Neural cell (in vitro differentiated cells): ENCODE data around the gene DGKD. TPM values are rescaled to one million over a fixed set of nuclear protein-coding genes. Genes with fewer than 3 reads are reported as not detected.

ENCODE experiments used
- H2AFZ ChIP-seq: fragments of 200-600, 300-800 bp; sonication (generic), shearing (Covaris generic); 2 replicates; pipeline ENCODE4 v1.6.0; 2014; ENCODE audit warnings: low read depth, mild to moderate bottlenecking, antibody characterized with exemption, low read length, moderate library complexity
- H3F3A ChIP-seq: fragments of 200-600 bp; shearing (Covaris generic); 2 replicates; pipeline ENCODE4 v1.6.1; 2016; ENCODE audit warnings: mild to moderate bottlenecking, moderate library complexity, mixed read lengths, antibody characterized with exemption, low read length; ENCODE audit not compliant: insufficient read depth, poor library complexity, severe bottlenecking
- H3K27ac ChIP-seq: fragments of 200-600, 300-800 bp; sonication (generic), shearing (Covaris generic); 2 replicates; pipeline ENCODE4 v1.5.1; 2014; ENCODE audit warnings: mild to moderate bottlenecking, low read length, moderate library complexity
- H3K27me3 ChIP-seq: fragments of 300-800, 200-600 bp; sonication (generic), shearing (Covaris generic); 2 replicates; pipeline ENCODE4 v1.6.0; 2014; ENCODE audit warnings: mild to moderate bottlenecking, low read depth, low read length, moderate library complexity; ENCODE audit not compliant: insufficient read depth
- H3K36me3 ChIP-seq: fragments of 300-800, 200-600 bp; sonication (generic), shearing (Covaris generic); 2 replicates; pipeline ENCODE4 v1.5.1; 2014; ENCODE audit warnings: mild to moderate bottlenecking, antibody characterized with exemption, low read length, moderate library complexity; ENCODE audit not compliant: insufficient read depth
- H3K4me2 ChIP-seq: fragments of 300-800, 200-600 bp; sonication (generic), shearing (Covaris generic); 2 replicates; pipeline ENCODE4 v1.6.0; 2014; ENCODE audit warnings: mild to moderate bottlenecking, low read length
- H3K4me3 ChIP-seq: fragments of 300-800, 200-600 bp; sonication (generic), shearing (Covaris generic); 2 replicates; pipeline ENCODE4 v1.5.1; 2014; ENCODE audit warnings: mild to moderate bottlenecking, low read length, moderate library complexity
- H3K79me2 ChIP-seq: fragments of 200-600 bp; shearing (Covaris generic); replicated peaks from 2 replicates; pipeline ENCODE4 v1.6.0; 2014; ENCODE audit warnings: mild to moderate bottlenecking, low read length, moderate library complexity; ENCODE audit not compliant: insufficient read depth
- H3K9ac ChIP-seq: fragments of 300-800, 200-600 bp; sonication (generic), shearing (Covaris generic); 2 replicates; pipeline ENCODE4 v1.6.1; 2016; ENCODE audit warnings: mild to moderate bottlenecking, low read length, mixed read lengths
- H3K9me2 ChIP-seq: fragments of 200-600 bp; shearing (Covaris generic); 2 replicates; pipeline ENCODE4 v1.6.1; 2016; ENCODE audit warnings: mild to moderate bottlenecking, low read length, mixed read lengths; ENCODE audit not compliant: insufficient read depth
- H3K9me3 ChIP-seq: fragments of 200-600, 300-800 bp; sonication (generic), shearing (Covaris generic); 2 replicates; pipeline ENCODE4 v1.6.1; 2016; ENCODE audit warnings: mild to moderate bottlenecking, mixed run types, low read length, moderate library complexity, mixed read lengths
- H4K20me1 ChIP-seq: fragments of 200-600 bp; shearing (Covaris generic); 2 replicates; pipeline ENCODE4 v1.6.1; 2016; ENCODE audit warnings: mild to moderate bottlenecking, mixed run types; ENCODE audit not compliant: insufficient read depth
- CTCF ChIP-seq: fragments of 450-650 bp; IDR thresholded peaks from 2 replicates; pipeline ENCODE4 v1.5.1; 2014; ENCODE audit warnings: antibody characterized with exemption, mild to moderate bottlenecking, moderate library complexity; ENCODE audit not compliant: poor library complexity, severe bottlenecking
- EP300 ChIP-seq: fragments of 450-650 bp; conservative IDR thresholded peaks from 2 replicates; pipeline ENCODE4 v1.6.1; 2014; ENCODE audit warnings: antibody characterized with exemption, mild to moderate bottlenecking, moderate library complexity; ENCODE audit not compliant: poor library complexity, severe bottlenecking
- EZH2 ChIP-seq: fragments of 200-600, 300-800 bp; shearing (Covaris generic), sonication (generic); IDR thresholded peaks from 2 replicates; pipeline ENCODE4 v1.6.1; 2014; ENCODE audit warnings: antibody characterized with exemption, low read length, borderline replicate concordance, mild to moderate bottlenecking; ENCODE audit not compliant: insufficient read depth, poor library complexity, severe bottlenecking
- MXI1 ChIP-seq: fragments of 450-650 bp; conservative IDR thresholded peaks from 2 replicates; pipeline ENCODE4 v1.6.1; 2014; ENCODE audit warnings: antibody characterized with exemption, mild to moderate bottlenecking; ENCODE audit not compliant: poor library complexity, severe bottlenecking
- POLR2AphosphoS5 ChIP-seq: IDR thresholded peaks from 2 replicates; pipeline ENCODE4 v1.6.1; 2012
- RAD21 ChIP-seq: fragments of 450-650 bp; conservative IDR thresholded peaks from 2 replicates; pipeline ENCODE4 v1.6.1; 2014; ENCODE audit warnings: antibody characterized with exemption, mild to moderate bottlenecking, moderate library complexity
- REST ChIP-seq: IDR thresholded peaks from 2 replicates; pipeline ENCODE4 v1.6.1; 2012; ENCODE audit warnings: borderline replicate concordance
- SMC3 ChIP-seq: fragments of 450-650 bp; conservative IDR thresholded peaks from 2 replicates; pipeline ENCODE4 v1.6.1; 2014; ENCODE audit warnings: antibody characterized with exemption, mild to moderate bottlenecking, moderate library complexity; ENCODE audit not compliant: poor library complexity
- TAF1 ChIP-seq: IDR thresholded peaks from 2 replicates; pipeline ENCODE4 v1.6.1; 2012; ENCODE audit warnings: low read depth
- polyA plus RNA-seq: library from polyadenylated mRNA; depleted of rRNA; stranded (reverse); fragments of >200 nt; gene quantifications from 2 replicates; pipeline ENCODE4 v1.2.3, GENCODE V29; 2014

DGKD gene
- polyA plus RNA-seq, 1 donor from 2014 or later: 36.4 TPM

- no peaks in the 10 kb centered on the region for H3K36me3 ChIP-seq
- no peak overlapping the region for H3K4me3 ChIP-seq
- TF ChIP-seq EP300: no peak
- no peak for TF ChIP-seq POLR2AphosphoS5
- H3K4me2 ChIP-seq: no peak overlapping the region
- no peaks in the 10 kb centered on the region for H3K9me3 ChIP-seq
- no peak overlapping the region for H3K9ac ChIP-seq
- no peaks in the 10 kb centered on the region for H3K9me2 ChIP-seq
- no peaks in the 10 kb centered on the region for H3K79me2 ChIP-seq
- no peak overlapping the region for H3K27ac ChIP-seq
- no peak overlapping the region for H2AFZ ChIP-seq
- no peaks in the 10 kb centered on the region for H3F3A ChIP-seq
- no peaks in the 10 kb centered on the region for H3K27me3 ChIP-seq
- no peaks in the 10 kb centered on the region for H4K20me1 ChIP-seq
These were observed 9.5 kb downstream of the DGKD start for GRCh38 chr2:233363744-233364235.

- no peak overlapping the region for H2AFZ ChIP-seq
- H3K4me2 ChIP-seq: no peak overlapping the region
- H3K27ac ChIP-seq: no peak overlapping the region
- H3K4me3 ChIP-seq: no peak overlapping the region
- H3K79me2 ChIP-seq: no peaks in the 10 kb centered on the region
- no peak for TF ChIP-seq CTCF
- no peak for TF ChIP-seq REST
- no peak for TF ChIP-seq TAF1
- no peak for TF ChIP-seq RAD21
- no peak for TF ChIP-seq MXI1
- TF ChIP-seq EZH2: no peak
- no peak for TF ChIP-seq EP300
- TF ChIP-seq POLR2AphosphoS5: no peak
- no peak for TF ChIP-seq SMC3
- no peaks in the 10 kb centered on the region for H4K20me1 ChIP-seq
- no peak overlapping the region for H3K9ac ChIP-seq
- no peaks in the 10 kb centered on the region for H3K27me3 ChIP-seq
- H3K9me2 ChIP-seq: no peaks in the 10 kb centered on the region
- no peaks in the 10 kb centered on the region for H3K9me3 ChIP-seq
- no peaks in the 10 kb centered on the region for H3K36me3 ChIP-seq
- H3F3A ChIP-seq: no peaks in the 10 kb centered on the region
These were observed 11.7 kb downstream of the DGKD start for GRCh38 chr2:233365861-233366520.
